Stimulated activated CD4-positive, alpha-beta T cell treated with anti-CD3 and anti-CD28 coated beads, Interleukin-4, amount 100 ng/mL, for 24 hours (primary cell): ENCODE results near the gene COPG1.

ENCODE experiments used
- DNase-seq: peaks from one replicate; pipeline ENCODE4 v3.0.0-alpha.2; 2020

COPG1 gene

DNA sequence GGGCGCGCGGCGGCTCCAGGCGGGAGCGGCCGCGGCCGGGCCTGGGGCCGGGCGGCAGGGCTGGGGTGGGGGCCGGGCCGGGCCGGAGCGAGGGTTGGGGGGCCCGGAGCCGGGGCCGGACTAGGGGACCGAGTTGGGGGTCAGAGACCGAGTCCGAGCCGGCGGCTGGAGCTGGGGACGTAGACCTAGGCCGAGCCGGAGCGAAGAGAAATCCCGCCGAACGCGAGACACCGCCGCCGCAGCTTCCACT lies 66.5 kb downstream of the COPG1 start:
- DNase-seq: no peak

- peak; percentile 92 for DNase-seq
Measured at GRCh38 chr3:129316248-129317013, 67.0 kb downstream of the COPG1 start.

DNA sequence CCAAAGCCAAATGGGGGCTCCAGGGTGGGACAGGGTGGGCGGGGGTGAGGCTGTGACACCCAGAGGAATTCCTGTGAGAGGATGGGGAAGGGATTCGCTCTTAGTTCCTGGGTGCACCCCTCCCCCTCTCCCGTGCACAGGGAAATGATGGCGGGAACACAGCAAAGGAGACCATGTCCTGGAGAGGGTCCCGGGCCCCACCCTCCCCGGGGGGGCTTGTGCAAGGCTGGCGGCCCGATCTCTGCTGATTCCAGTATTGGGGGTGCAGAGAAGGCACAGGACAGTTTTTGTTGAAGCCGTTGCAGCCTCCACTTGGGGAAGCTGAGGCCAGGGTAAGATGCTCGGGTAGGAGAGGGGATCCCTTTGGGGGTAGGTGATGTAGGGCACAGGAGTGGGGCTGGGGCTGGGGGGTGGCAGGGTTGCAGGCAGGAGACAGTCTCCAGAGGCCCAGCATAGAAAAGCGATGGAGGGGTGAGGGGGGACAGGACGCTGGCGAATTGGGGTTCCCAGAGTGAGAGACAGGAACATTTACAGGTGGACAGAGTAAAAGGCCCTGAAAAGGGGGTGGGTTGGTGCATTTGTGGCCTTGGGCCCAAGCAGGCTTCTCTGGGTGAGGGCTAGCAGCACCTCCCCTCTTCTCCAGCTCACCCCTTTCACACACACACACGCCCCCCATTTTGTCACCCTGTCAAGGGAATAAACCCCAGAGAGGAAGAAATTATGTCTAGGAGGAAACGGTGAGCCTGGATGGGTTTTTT lies 67.8 kb downstream of the COPG1 start:
- DNase-seq: no peak

DNA sequence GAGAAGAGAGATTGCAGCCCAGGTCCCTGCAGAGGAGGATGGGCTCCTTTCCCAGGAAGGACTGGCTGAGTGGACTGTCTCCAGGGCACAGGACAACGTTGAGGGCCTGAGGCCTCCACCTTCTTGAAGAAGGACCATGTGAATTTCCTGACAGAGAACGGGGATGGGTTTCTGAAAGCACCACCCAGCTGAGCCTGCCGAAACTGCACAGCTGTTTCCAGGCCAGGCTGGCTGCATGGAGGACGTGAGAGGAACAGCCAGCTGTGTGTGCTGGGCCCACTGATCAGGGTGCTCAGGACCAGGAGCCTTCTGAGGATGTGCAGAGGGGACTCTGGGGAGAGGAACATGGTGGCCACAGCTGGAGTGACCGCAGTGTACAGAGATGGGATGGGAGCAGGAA lies 68.4 kb downstream of the COPG1 start:
- DNase-seq: no peak

DNA sequence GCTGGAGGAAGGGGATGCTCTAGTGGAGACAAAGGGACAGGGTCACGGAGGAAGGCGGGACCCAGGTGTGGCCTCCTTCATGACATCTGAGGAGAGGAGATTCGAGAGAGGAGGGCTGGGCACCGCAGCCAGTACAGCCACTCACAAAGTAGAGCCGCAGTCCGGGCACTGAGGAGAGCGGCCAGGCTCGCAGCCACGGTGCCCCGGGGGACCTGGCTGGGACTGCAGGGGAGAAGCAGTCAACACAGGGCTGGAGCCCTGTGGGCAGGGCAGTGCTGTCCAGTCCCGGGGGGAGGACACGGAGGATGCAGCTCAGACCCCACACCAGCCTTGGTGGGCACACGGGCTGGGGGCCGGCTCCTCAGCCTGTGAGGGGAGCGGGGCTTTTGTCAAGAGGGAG lies 69.5 kb downstream of the COPG1 start:
- no peak for DNase-seq

DNA sequence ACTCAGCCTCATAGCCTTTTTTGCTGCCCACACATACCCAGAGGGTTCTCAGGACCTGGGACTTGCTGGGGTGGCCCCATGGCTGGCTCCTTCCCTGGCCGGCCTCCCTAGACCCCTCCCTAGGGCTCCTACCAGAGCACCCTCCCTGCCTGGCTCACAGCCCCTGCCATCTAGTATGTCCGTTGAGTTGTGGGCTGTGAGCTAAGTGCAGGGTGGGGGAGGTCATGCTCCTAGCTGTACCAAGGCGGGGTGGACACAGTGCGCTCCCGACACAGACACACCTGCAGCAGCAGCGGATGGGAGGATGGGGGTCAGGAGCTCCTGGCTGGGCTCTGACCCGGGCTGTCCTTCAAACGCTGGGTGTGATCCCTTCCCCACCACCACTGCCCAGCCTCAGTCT lies 70.9 kb downstream of the COPG1 start:
- no peak for DNase-seq

DNA sequence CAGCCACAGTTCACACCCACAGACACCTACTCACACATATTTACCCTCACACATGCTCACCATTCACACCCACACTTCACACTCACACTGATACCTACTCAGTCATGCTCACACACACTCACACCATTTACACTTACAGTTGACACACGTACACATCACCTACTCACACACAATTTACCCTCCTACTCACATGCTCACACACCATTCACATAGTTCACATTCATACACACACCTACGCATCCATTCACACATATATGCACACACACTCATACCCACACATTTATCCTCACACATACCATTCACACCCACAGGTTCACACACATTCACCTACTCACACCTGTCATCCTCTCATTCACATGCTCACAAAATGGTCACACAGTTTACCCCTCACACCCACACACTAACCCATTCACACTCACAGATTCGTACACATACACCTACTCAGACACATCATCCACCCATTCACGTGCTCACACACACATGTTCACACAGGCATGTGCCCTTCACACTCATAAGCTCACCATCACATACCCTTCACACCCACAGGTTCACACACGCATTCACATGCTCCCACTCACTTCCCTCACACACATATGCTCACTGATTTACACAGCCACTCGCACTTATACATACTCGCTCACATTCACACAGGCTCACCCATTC lies 71.5 kb downstream of the COPG1 start:
- no peak for DNase-seq

DNA sequence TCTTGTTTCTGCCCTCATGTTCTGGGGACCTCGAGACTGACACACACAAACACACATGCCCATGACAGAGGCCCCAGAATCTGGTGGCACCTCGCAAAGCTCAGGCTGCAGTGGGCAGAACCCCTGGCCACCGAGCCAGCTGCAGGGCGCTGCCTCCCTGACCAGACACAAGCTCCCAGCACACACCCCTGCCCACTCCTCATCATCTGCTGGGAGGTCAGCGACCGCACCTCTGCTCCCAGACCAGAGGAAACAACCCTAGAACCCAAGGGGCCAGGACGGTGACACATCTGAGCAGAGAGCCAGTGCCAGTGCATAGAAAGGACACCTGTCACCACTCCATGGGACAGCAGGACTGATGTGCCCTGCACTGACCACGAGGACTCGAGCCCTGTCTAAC lies 72.5 kb downstream of the COPG1 start:
- no peak for DNase-seq

DNA sequence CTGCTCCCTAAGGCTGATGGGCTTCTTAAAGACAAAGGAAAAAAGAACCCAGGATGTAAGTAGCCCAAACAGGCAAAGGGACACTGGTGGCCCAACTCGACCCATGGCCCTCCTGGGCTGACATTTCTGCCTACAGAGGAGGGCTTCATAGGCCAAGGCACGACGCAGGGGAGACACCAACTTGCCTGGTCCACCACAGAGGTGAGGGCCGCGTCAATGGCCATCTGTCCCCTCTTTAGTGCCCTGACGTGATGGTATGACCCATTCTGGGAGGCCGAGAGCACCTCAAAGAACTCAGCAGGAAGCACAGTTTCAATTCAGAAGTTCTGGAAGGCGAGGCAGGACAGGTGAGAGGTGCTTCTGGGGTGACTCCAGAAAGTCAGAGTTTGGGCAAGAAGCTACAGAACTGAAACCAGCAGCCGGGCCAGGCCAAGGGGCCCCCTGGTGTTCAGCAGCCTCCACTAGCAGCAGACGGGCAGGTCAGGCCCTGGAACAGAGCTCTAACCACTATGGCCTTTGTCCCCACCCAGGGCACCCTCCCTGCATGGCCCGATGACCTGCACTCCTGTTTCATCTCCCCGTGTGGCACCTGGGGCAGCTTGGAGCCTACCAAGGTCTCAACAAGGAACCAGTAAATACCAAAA lies 74.4 kb downstream of the COPG1 start:
- no peak for DNase-seq

GRCh38 chr3:129324855-129325254 lies 75.4 kb downstream of the COPG1 start:
- no peak for DNase-seq

GRCh38 chr3:129325383-129325782 lies 76.0 kb downstream of the COPG1 start:
- no peak for DNase-seq

DNA sequence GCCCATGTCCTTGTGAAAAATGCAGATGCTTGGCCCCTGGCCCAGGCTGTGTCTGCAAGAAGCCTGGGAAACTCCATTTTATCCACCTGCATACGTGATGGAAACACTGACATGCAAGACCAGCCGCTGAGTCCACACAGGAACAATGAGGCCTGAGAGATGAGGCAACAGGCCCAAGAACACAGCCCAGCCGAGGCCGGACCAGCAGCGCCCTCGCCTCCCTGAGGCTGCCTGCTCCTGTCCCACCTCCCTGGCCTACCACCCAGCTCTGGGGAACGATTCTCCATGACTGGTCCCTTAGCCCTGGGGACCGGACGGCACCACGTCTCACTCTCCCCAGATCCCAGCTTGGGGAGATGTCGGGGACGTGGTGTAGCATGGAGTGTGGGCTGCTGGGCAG lies 76.7 kb downstream of the COPG1 start:
- DNase-seq: no peak

DNA sequence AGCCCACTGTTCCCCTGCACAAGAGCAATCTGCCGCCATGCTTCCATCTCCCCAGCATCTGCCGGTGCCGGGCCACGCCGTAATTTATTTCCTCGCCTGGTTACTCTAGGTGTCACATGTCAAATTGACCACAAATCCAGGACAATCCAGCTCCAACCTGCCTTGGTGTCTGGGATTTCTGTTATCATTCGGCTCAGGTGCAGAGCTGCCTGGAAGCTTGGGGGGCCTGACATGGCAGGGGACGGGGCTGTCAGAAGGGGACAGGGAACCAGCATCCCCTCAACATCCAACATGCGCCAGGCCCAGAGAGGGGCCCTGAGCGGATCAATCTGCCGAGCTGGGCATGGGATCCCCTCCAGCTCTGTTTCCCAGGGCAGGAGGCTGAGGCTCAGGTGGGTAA lies 77.2 kb downstream of the COPG1 start:
- DNase-seq: no peak
